ENCODE results near the gene ADAT3.

- TF ChIP-seq FOXM1 (IDR thresholded peaks at IDR 0.05; ENCODE audit: borderline replicate concordance) (no peak), TARDBP (IDR thresholded peaks at IDR 0.05) (no peak), NFRKB (IDR thresholded peaks at IDR 0.05) (no peak), SP1 (IDR thresholded peaks at IDR 0.05) (no peak), SUZ12 (IDR thresholded peaks at IDR 0.05) (no peak), ELF4 (IDR thresholded peaks at IDR 0.05) (no peak), ZNF384 (IDR thresholded peaks at IDR 0.05) (no peak), FOXK2 (IDR thresholded peaks at IDR 0.05) (no peak), HDGF (IDR thresholded peaks at IDR 0.05; ENCODE audit: borderline replicate concordance) (no peak), BHLHE40 (IDR thresholded peaks at IDR 0.05; ENCODE audit: borderline replicate concordance) (no peak), ARNT (IDR thresholded peaks at IDR 0.05) (no peak), LEF1 (IDR thresholded peaks at IDR 0.05; ENCODE audit: borderline replicate concordance) (no peak), FOXA1 (IDR thresholded peaks at IDR 0.05) (no peak)
Measured at GRCh38 chr19:1867349-1867724, 37.9 kb upstream of the ADAT3 start.

Data from HEK293T (cell line).